A673 (cell line): Measurements from ENCODE around the gene PHACTR3. TPM values are rescaled to one million over a fixed set of nuclear protein-coding genes. Genes with fewer than 3 reads are reported as not detected.

Experiments used
- BruUV-seq: library from RNA; stranded (reverse); fragments of 400-500 nt; replicated peaks from 2 replicates; lab custom pipeline; 2021; lab: Mats Ljungman, UMichigan
- CTCF ChIA-PET: fragments of 300-600 bp; sonication (Branson Sonifier 250); formaldehyde crosslinking; loops from one replicate; lab custom pipeline; 2022; ENCODE audit warnings: antibody characterized with exemption; lab: Charles Lee
- POLR2A ChIA-PET: fragments of 300-600 bp; sonication (Branson Sonifier 250); formaldehyde crosslinking; loops from one replicate; lab custom pipeline; 2022; ENCODE audit warnings: antibody characterized with exemption; ENCODE audit not compliant: low non-redundant PET; lab: Charles Lee
- DNase-seq: peaks from one replicate; pipeline ENCODE4 v3.0.0-alpha.2; 2015; ENCODE audit warnings: low spot score
- H3K27ac ChIP-seq: fragments of 200-600 bp; sonication (generic); 2 replicates; pipeline ENCODE4 v1.5.1; 2016; ENCODE audit warnings: mixed run types, low read depth, mild to moderate bottlenecking, mixed read lengths, antibody characterized with exemption, low read length; ENCODE audit not compliant: poor library complexity, severe bottlenecking
- H3K27me3 ChIP-seq: fragments of 200-600 bp; sonication (generic); replicated peaks from 2 replicates; pipeline ENCODE4 v1.6.1; 2017; ENCODE audit warnings: mixed run types, low read depth, mild to moderate bottlenecking, mixed read lengths, antibody characterized with exemption, low read length; ENCODE audit not compliant: insufficient read depth, poor library complexity
- H3K36me3 ChIP-seq: fragments of 200-600 bp; sonication (generic); 2 replicates; pipeline ENCODE4 v1.6.1; 2016; ENCODE audit warnings: mixed run types, mild to moderate bottlenecking, mixed read lengths, antibody characterized with exemption, low read length; ENCODE audit not compliant: insufficient read depth, poor library complexity, severe bottlenecking
- H3K4me1 ChIP-seq: fragments of 200-600 bp; sonication (generic); 2 replicates; pipeline ENCODE4 v1.6.1; 2017; ENCODE audit warnings: mixed run types, mild to moderate bottlenecking, mixed read lengths, antibody characterized with exemption, low read length; ENCODE audit not compliant: insufficient read depth, poor library complexity, severe bottlenecking
- H3K4me3 ChIP-seq: fragments of 200-600 bp; sonication (generic); 2 replicates; pipeline ENCODE4 v1.5.1; 2016; ENCODE audit warnings: low read depth, mixed run types, mild to moderate bottlenecking, mixed read lengths, low read length; ENCODE audit not compliant: poor library complexity, severe bottlenecking
- H3K9me3 ChIP-seq: fragments of 200-600 bp; sonication (generic); 2 replicates; pipeline ENCODE4 v1.6.1; 2016; ENCODE audit warnings: mixed run types, low read depth, mild to moderate bottlenecking, mixed read lengths, antibody characterized with exemption, low read length; ENCODE audit not compliant: poor library complexity, severe bottlenecking
- CTCF ChIP-seq: fragments of 300-800, 200-600 bp; sonication (generic); conservative IDR thresholded peaks from 2 replicates; pipeline ENCODE4 v1.5.1; 2017; ENCODE audit warnings: low read depth, mild to moderate bottlenecking, antibody characterized with exemption, low read length, moderate library complexity, mixed read lengths
- EZH2 ChIP-seq: fragments of 200-600 bp; sonication (generic); IDR thresholded peaks from 2 replicates; pipeline ENCODE4 v1.6.1; 2017; ENCODE audit warnings: borderline replicate concordance, low read depth, mild to moderate bottlenecking, mixed read lengths, antibody characterized with exemption, low read length; ENCODE audit not compliant: poor library complexity, severe bottlenecking
- intact Hi-C: fragments of 100-400 bp; cut with micrococcal nuclease; formaldehyde crosslinking; loops from one replicate; pipeline ENCODE4 v1.10.0; 2022; ENCODE audit not compliant: unreplicated experiment
- total RNA-seq: library from RNA; stranded (reverse); gene quantifications from 2 replicates; pipeline ENCODE4 v1.2.3, GENCODE V29; 2021

PHACTR3 gene
- total RNA-seq, 1 experiment from 2014 or later, result 0.17 TPM

- TF ChIP-seq CTCF (no peak), EZH2 (no peak)
- Histone ChIP-seq H3K4me3 (no peak overlapping the region), H3K4me1 (no peaks in the 10 kb centered on the region), H3K36me3 (no peaks in the 10 kb centered on the region), H3K9me3 (no peaks in the 10 kb centered on the region), H3K27ac (no peak overlapping the region), H3K27me3 (no peaks in the 10 kb centered on the region)
- CTCF ChIA-PET, result no interaction called here
- POLR2A ChIA-PET, result no interaction called here
- intact Hi-C loops, result no loop called here
- DNase-seq, result no peak
- no TSS peak for BruUV-seq
Measured at GRCh38 chr20:59809630-59810448, 205.5 kb downstream of the PHACTR3 start.

GRCh38 chr20:59810449-59811187 is 206.3 kb downstream of the PHACTR3 start:
- TF ChIP-seq EZH2, result no peak
- TF ChIP-seq CTCF, result no peak
- intact Hi-C loops, result no loop called here
- no peaks in the 10 kb centered on the region for H3K9me3 ChIP-seq
- no peak overlapping the region for H3K4me3 ChIP-seq
- DNase-seq, result no peak
- POLR2A ChIA-PET, result no interaction called here
- no peaks in the 10 kb centered on the region for H3K27me3 ChIP-seq
- no peaks in the 10 kb centered on the region for H3K4me1 ChIP-seq
- no peaks in the 10 kb centered on the region for H3K36me3 ChIP-seq
- no peak overlapping the region for H3K27ac ChIP-seq
- no TSS peak for BruUV-seq
- CTCF ChIA-PET, result no interaction called here

- CTCF ChIA-PET, result no interaction called here
- DNase-seq, result no peak
- no TSS peak for BruUV-seq
- Histone ChIP-seq H3K27ac (no peak overlapping the region), H3K27me3 (no peaks in the 10 kb centered on the region), H3K36me3 (no peaks in the 10 kb centered on the region), H3K4me1 (no peaks in the 10 kb centered on the region), H3K4me3 (no peak overlapping the region), H3K9me3 (no peaks in the 10 kb centered on the region)
- intact Hi-C loops, result no loop called here
- TF ChIP-seq CTCF (no peak), EZH2 (no peak)
- POLR2A ChIA-PET, result no interaction called here
Measured at GRCh38 chr20:59811681-59812171, 207.4 kb downstream of the PHACTR3 start.
